Activated CD8-positive, alpha-beta memory T cell treated with anti-CD3 and anti-CD28 coated beads for 1 hour (primary cell): Measurements from ENCODE around the gene UBASH3A.
A peak's percentile ranks its signal among the peaks of the same experiment; 100 is the strongest.
"Not testable (repeated sequence)": the region's sequence is repeated elsewhere in the genome, so short reads cannot be mapped to it uniquely, and the experiment has no call there.

Experiments
- DNase-seq, 2 donors: peaks; one replicate each; pipeline ENCODE4 v3.0.0-alpha.2; 2020; ENCODE audit warnings: low read depth in 1 of 2; ENCODE audit errors: extremely low read depth in 1 of 2

Gene UBASH3A

GRCh38 chr21:42406866-42407265 lies 3.2 kb downstream of the UBASH3A start:
- DNase-seq: no peak

GRCh38 chr21:42407476-42407875 lies 3.8 kb downstream of the UBASH3A start:
- no peak for DNase-seq

- DNase-seq: not testable (repeated sequence)
Measured at GRCh38 chr21:42408718-42409117, 5.0 kb downstream of the UBASH3A start.

- no peak for DNase-seq
Measured at GRCh38 chr21:42409366-42409765, 5.7 kb downstream of the UBASH3A start.

GRCh38 chr21:42411197-42411869 lies 7.6 kb downstream of the UBASH3A start:
- DNase-seq: no peak

GRCh38 chr21:42411891-42412635 lies 8.4 kb downstream of the UBASH3A start:
- DNase-seq: no peak

GRCh38 chr21:42412636-42412933 lies 8.9 kb downstream of the UBASH3A start:
- no peak for DNase-seq

GRCh38 chr21:42413093-42413492 lies 9.4 kb downstream of the UBASH3A start:
- DNase-seq: no peak

GRCh38 chr21:42413500-42413899 lies 9.8 kb downstream of the UBASH3A start:
- no peak for DNase-seq

GRCh38 chr21:42414066-42414465 lies 10.4 kb downstream of the UBASH3A start:
- no peak for DNase-seq

- DNase-seq: no peak
Measured at GRCh38 chr21:42414553-42414927, 10.8 kb downstream of the UBASH3A start.

GRCh38 chr21:42414928-42415769 lies 11.4 kb downstream of the UBASH3A start:
- peak; percentile 77 to 87 for DNase-seq

- DNase-seq: no peak
Measured at GRCh38 chr21:42417533-42417932, 13.8 kb downstream of the UBASH3A start.

GRCh38 chr21:42418886-42419285 lies 15.2 kb downstream of the UBASH3A start:
- DNase-seq: no peak

- DNase-seq: no peak
Measured at GRCh38 chr21:42419845-42420244, 16.1 kb downstream of the UBASH3A start.

- DNase-seq: no peak
Measured at GRCh38 chr21:42421018-42421793, 17.5 kb downstream of the UBASH3A start.

GRCh38 chr21:42423197-42423675 lies 19.5 kb downstream of the UBASH3A start:
- no peak for DNase-seq

GRCh38 chr21:42423685-42424084 lies 20.0 kb downstream of the UBASH3A start:
- no peak for DNase-seq

GRCh38 chr21:42424914-42425541 lies 21.3 kb downstream of the UBASH3A start:
- DNase-seq: peak; percentile 60 to 64

- no peak for DNase-seq
Measured at GRCh38 chr21:42425591-42425990, 21.9 kb downstream of the UBASH3A start.
